LNCAP (cell line): ENCODE data around the gene CLIP1.

Experiments
- CTCF ChIP-seq: fragments of 450-650 bp; IDR thresholded peaks from 2 replicates; pipeline ENCODE4 v1.5.1; 2017; ENCODE audit warnings: mild to moderate bottlenecking

Gene CLIP1

GRCh38 chr12:122457627-122458026, 35.2 kb upstream of the CLIP1 start:
- TF ChIP-seq CTCF: no peak

- TF ChIP-seq CTCF: no peak
These were observed 32.3 kb upstream of the CLIP1 start for GRCh38 chr12:122454739-122455138.

GRCh38 chr12:122454250-122454721, 31.8 kb upstream of the CLIP1 start:
- no peak for TF ChIP-seq CTCF

- TF ChIP-seq CTCF: no peak
These were observed 30.3 kb upstream of the CLIP1 start for GRCh38 chr12:122452701-122453285.

GRCh38 chr12:122449317-122449716, 26.8 kb upstream of the CLIP1 start:
- no peak for TF ChIP-seq CTCF

GRCh38 chr12:122437656-122438121, 15.2 kb upstream of the CLIP1 start:
- TF ChIP-seq CTCF: no peak

- TF ChIP-seq CTCF: no peak
These were observed 12.7 kb upstream of the CLIP1 start for GRCh38 chr12:122435186-122435585.

- no peak for TF ChIP-seq CTCF
These were observed 4.9 kb upstream of the CLIP1 start for GRCh38 chr12:122427403-122427802.
